ENCODE measurements around the gene MPRIP. TPM values are rescaled to one million over a fixed set of nuclear protein-coding genes. Genes with fewer than 3 reads are reported as not detected.

The MPRIP gene
- total and polyA plus RNA-seq, 2 donors (not counting 3 experiments of a cell fraction or from before 2014, with no cell fraction given), result 94.6 to 246 TPM

- intact Hi-C loops (cut with micrococcal nuclease), result no loop called here
- H3K9me1 ChIP-seq (replicated peaks; ENCODE audit: control insufficient read depth, extremely low read depth, insufficient read depth, low read length), result no peaks in the 10 kb centered on the region
Observed at GRCh38 chr17:17017343-17018014, 24.8 kb upstream of the MPRIP start.

More at GRCh38 chr17:17017343-17018014, 24.8 kb upstream of the MPRIP start:
- CTCF ChIA-PET, result no interaction called here
- DNase-seq (ENCODE audit: low read depth, low spot score) (no peak), FAIRE-seq (no peak)
- H3K36me3 ChIP-seq (ENCODE audit: control insufficient read depth in 2 of 2, extremely low read depth in 1 of 2, insufficient read depth in 2 of 2, low read length in 2 of 2), result no peaks in the 10 kb centered on the region
- no peaks in the 10 kb centered on the region for H3K79me2 ChIP-seq (ENCODE audit: control insufficient read depth, insufficient read depth, low read length)
- H4K20me1 ChIP-seq (replicated peaks; ENCODE audit: control insufficient read depth, extremely low read depth, insufficient read depth, low read length), result no peaks in the 10 kb centered on the region
- POLR2A ChIA-PET, result no interaction called here
- TF ChIP-seq GATA2 (IDR thresholded peaks at IDR 0.05; ENCODE audit: insufficient read depth, insufficient read length, low read depth, low read length), result no peak
- no peak for TF ChIP-seq MAX (IDR thresholded peaks at IDR 0.05; ENCODE audit: insufficient read depth, insufficient read length)
- TF ChIP-seq MYC (IDR thresholded peaks at IDR 0.05; ENCODE audit: low read depth, low read length), result no peak
- no peak for TF ChIP-seq POLR2A (IDR thresholded peaks at IDR 0.05; ENCODE audit: low read depth, low read length)
- no peak for TF ChIP-seq CTCF (IDR thresholded peaks at IDR 0.05; ENCODE audit: extremely low read depth in 1 of 2, insufficient read depth in 1 of 2, low read depth in 1 of 2, low read length in 2 of 2)
- TF ChIP-seq POLR2AphosphoS5 (IDR thresholded peaks at IDR 0.05; ENCODE audit: insufficient read depth, low read depth, low read length), result no peak
- no peak for TF ChIP-seq EZH2 (IDR thresholded peaks at IDR 0.05; ENCODE audit: borderline replicate concordance, low read depth, low read length, severe bottlenecking)
- TF ChIP-seq FOS (IDR thresholded peaks at IDR 0.05; ENCODE audit: borderline replicate concordance, insufficient read depth, low read length), result no peak
- no peak for TF ChIP-seq JUN (IDR thresholded peaks at IDR 0.05; ENCODE audit: borderline replicate concordance, insufficient read depth, insufficient read length, low read depth)
- H3K9me3 ChIP-seq (replicated peaks; ENCODE audit: control insufficient read depth, insufficient read depth, low read length), result no peaks in the 10 kb centered on the region
- H2AFZ ChIP-seq (ENCODE audit: low read depth, low read length), result no peak overlapping the region
- dilution Hi-C loops (cut with MboI; ENCODE audit: extremely low pct_ligation_motif_present, low sequenced_read_pairs), result no loop called here
- H3K27me3 ChIP-seq (ENCODE audit: control insufficient read depth in 2 of 2, insufficient read depth in 2 of 2, low read length in 2 of 2), result no peaks in the 10 kb centered on the region
- no peak overlapping the region for H3K9ac ChIP-seq (replicated peaks; ENCODE audit: extremely low read depth, insufficient read depth, low read length)
- H3K4me1 ChIP-seq (ENCODE audit: control insufficient read depth, extremely low read depth, insufficient read depth, low read length), result peaks cover 6% of the 10 kb centered on the region
- no peak overlapping the region for H3K4me2 ChIP-seq (ENCODE audit: insufficient read depth, low read length)
- BruUV-seq (replicated peaks), result no TSS peak
- H3K27ac ChIP-seq (ENCODE audit: insufficient read depth, low read depth, low read length), result no peak overlapping the region
- no peak overlapping the region for H3K4me3 ChIP-seq (replicated peaks in 1 of 3; ENCODE audit: insufficient read depth in 1 of 3, low read depth in 1 of 3, low read length in 3 of 3)

All from endothelial cell of umbilical vein (primary cell).